CD4-positive, alpha-beta T cell (primary cell): ENCODE results near the gene AMY2A. TPM values are rescaled to one million over a fixed set of nuclear protein-coding genes. Genes with fewer than 3 reads are reported as not detected.
"Not testable (repeated sequence)": the region's sequence is repeated elsewhere in the genome, so short reads cannot be mapped to it uniquely, and the experiment has no call there.

ENCODE experiments used
- ATAC-seq: fragments of 200-7000 bp; cut with Tn5 transposase; one replicate; pipeline ENCODE4 v1.10.0; 2022; ENCODE audit warnings: mild to moderate bottlenecking; ENCODE audit not compliant: poor library complexity
- CTCF ChIA-PET: fragments of 350-600 bp; sonication (Branson Sonifier 250); formaldehyde crosslinking; loops from one replicate; lab custom pipeline; 2021; ENCODE audit warnings: antibody characterized with exemption, inconsistent platforms; lab: Charles Lee
- POLR2A ChIA-PET: fragments of 350-600 bp; sonication (Branson Sonifier 250); formaldehyde crosslinking; loops from one replicate; lab custom pipeline; 2021; ENCODE audit warnings: antibody characterized with exemption, inconsistent platforms; lab: Charles Lee
- DNase-seq, 14 experiments: peaks; one replicate each; pipeline ENCODE4 v3.0.0-alpha.2; 2013 to 2020; ENCODE audit warnings: mixed read lengths in 2 of 14
- H3K27ac ChIP-seq, 2 donors: one replicate each; pipeline versions ENCODE4 v1.5.1 to v1.7.0; 2013; ENCODE audit warnings: low read length in 2 of 2, low read depth in 1 of 2, mild to moderate bottlenecking in 1 of 2
- H3K27me3 ChIP-seq, 2 experiments: 1 replicate in 1 of 2; 2 replicates in 1 of 2; pipeline versions ENCODE4 v1.6.1 to v1.7.0; 2013; ENCODE audit warnings: low read length in 2 of 2, control low read depth in 1 of 2, mild to moderate bottlenecking in 1 of 2, moderate library complexity in 1 of 2; ENCODE audit not compliant: insufficient read depth in 2 of 2, control insufficient read depth in 1 of 2
- H3K36me3 ChIP-seq: one replicate; pipeline ENCODE4 v1.6.1; 2013; ENCODE audit warnings: low read length, control low read depth; ENCODE audit not compliant: insufficient read depth
- H3K4me1 ChIP-seq: one replicate; pipeline ENCODE4 v1.6.1; 2013; ENCODE audit warnings: low read length, control low read depth; ENCODE audit not compliant: insufficient read depth
- H3K4me3 ChIP-seq: one replicate; pipeline ENCODE4 v1.5.1; 2013; ENCODE audit warnings: mild to moderate bottlenecking, low read length, moderate library complexity
- H3K9me3 ChIP-seq, 2 experiments: 1 replicate in 1 of 2; 2 replicates in 1 of 2; pipeline versions ENCODE4 v1.6.1 to v1.7.0; 2013; ENCODE audit warnings: low read length in 2 of 2, mild to moderate bottlenecking in 2 of 2, control low read depth in 1 of 2, moderate library complexity in 1 of 2; ENCODE audit not compliant: control insufficient read depth in 1 of 2, insufficient read depth in 1 of 2
- H3K27ac Mint-ChIP-seq: one replicate; pipeline ENCODE4 v1.8.0; 2020; ENCODE audit warnings: mixed read lengths
- H3K27me3 Mint-ChIP-seq: one replicate; pipeline ENCODE4 v1.8.0; 2021; ENCODE audit warnings: mixed read lengths
- H3K36me3 Mint-ChIP-seq: one replicate; pipeline ENCODE4 v1.8.0; 2021; ENCODE audit warnings: low read depth, mixed read lengths
- H3K4me1 Mint-ChIP-seq: one replicate; pipeline ENCODE4 v1.8.0; 2021; ENCODE audit warnings: low read depth, mixed read lengths
- H3K4me3 Mint-ChIP-seq: one replicate; pipeline ENCODE4 v1.8.0; 2020; ENCODE audit warnings: mild to moderate bottlenecking, mixed read lengths
- H3K9me3 Mint-ChIP-seq: one replicate; pipeline ENCODE4 v1.8.0; 2020; ENCODE audit warnings: mixed read lengths
- intact Hi-C, 2 experiments: fragments of 100-400 bp; cut with DNase I in 1 of 2; cut with micrococcal nuclease in 1 of 2; formaldehyde crosslinking; loops; one replicate each; pipeline versions ENCODE4 v1.15.1 to v1.9.0; 2023 to 2025; cut with DNase I, micrococcal nuclease
- total RNA-seq, 174 experiments: library from RNA in 2 of 174; stranded (reverse) in 2 of 174; gene quantifications; one replicate each; pipeline ENCODE4 v1.2.3 and lab custom pipeline; 2021 to 2026

Gene AMY2A
- total RNA-seq, 2 experiments from 2014 or later: not detected

DNA sequence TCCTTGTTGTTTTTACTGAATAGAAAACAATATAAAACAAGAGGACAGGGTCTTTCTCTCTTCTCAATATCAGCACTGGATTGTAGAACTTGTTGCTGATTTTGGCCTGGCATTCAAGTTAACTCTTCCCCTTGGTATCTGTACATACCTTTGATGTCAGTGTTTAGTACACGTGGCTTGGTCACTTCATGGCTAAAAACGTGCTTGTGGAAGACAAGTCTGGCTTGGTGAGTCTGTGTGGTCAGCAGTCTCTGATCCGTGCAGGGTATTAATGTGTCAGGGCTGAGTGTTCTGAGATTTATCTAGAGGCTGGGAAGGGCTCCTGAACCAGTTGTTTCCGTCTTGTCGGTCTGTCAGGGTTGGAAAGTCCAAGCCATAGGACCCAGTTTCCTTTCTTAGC lies 38.2 kb downstream of the AMY2A start, which contains the start of gene AMY1A:
TSS of gene AMY1A (plus strand) at position 301 of the 400 bp plus-strand sequence. CDS start 571 bp downstream, outside the sequence.
- DNase-seq, CTCF ChIA-PET, H3K27me3 Mint-ChIP-seq, H3K27ac ChIP-seq, H3K4me1 ChIP-seq, H3K27ac Mint-ChIP-seq, H3K27me3 ChIP-seq, intact Hi-C loops, H3K9me3 Mint-ChIP-seq, H3K4me1 Mint-ChIP-seq, H3K36me3 Mint-ChIP-seq, H3K36me3 ChIP-seq, ATAC-seq, H3K4me3 Mint-ChIP-seq, H3K4me3 ChIP-seq, POLR2A ChIA-PET, H3K9me3 ChIP-seq: not testable (repeated sequence)

Other genes starting within 250 kb of the AMY2A start
- gene RNPC3, start 91.7 kb upstream of the AMY2A start, total RNA-seq: 10 to 100 TPM; 48.6 to 52.5 TPM
- gene AMY2B, start 45.8 kb upstream of the AMY2A start, total RNA-seq: 10 to 100 TPM; 30.9 to 31.5 TPM
- not detected for gene AMY1A, start 38.3 kb downstream of the AMY2A start, total RNA-seq
- gene AMY1B, start 78.8 kb downstream of the AMY2A start, total RNA-seq: not detected
- gene AMY1C, start 132.5 kb downstream of the AMY2A start, total RNA-seq: not detected